Brain microvascular endothelial cell (primary cell): ENCODE measurements around the gene RNF146.

Experiments
- DNase-seq: peaks from one replicate; pipeline ENCODE4 v3.0.0-alpha.2; 2020
- H3K27ac ChIP-seq: fragments of 250-450 bp; sonication (Bioruptor Pico); 2 replicates; pipeline ENCODE4 v1.5.1; 2020; ENCODE audit warnings: mild to moderate bottlenecking, moderate library complexity
- H3K27me3 ChIP-seq: fragments of 250-450 bp; sonication (Bioruptor Pico); replicated peaks from 2 replicates; pipeline ENCODE4 v1.5.1; 2020; ENCODE audit warnings: mild to moderate bottlenecking
- H3K36me3 ChIP-seq: fragments of 250-450 bp; sonication (Bioruptor Pico); replicated peaks from 2 replicates; pipeline ENCODE4 v1.5.1; 2020; ENCODE audit warnings: mild to moderate bottlenecking
- H3K4me3 ChIP-seq: 2 replicates; pipeline ENCODE4 v1.5.1; 2011; ENCODE audit warnings: low read depth, mild to moderate bottlenecking, control low read depth, low read length, moderate library complexity
- CTCF ChIP-seq: IDR thresholded peaks from 2 replicates; pipeline ENCODE4 v1.5.1; 2011; ENCODE audit warnings: low read depth, mild to moderate bottlenecking, moderate library complexity, low read length, control low read depth, inconsistent platforms; ENCODE audit errors: missing control alignments
- in situ Hi-C: cut with HindIII; loops from 2 replicates; pipeline ENCODE4 v1.10.0; 2017; ENCODE audit warnings: low sequenced_read_pairs, low pct_ligation_motif_present

RNF146 gene

GRCh38 chr6:127266892-127267645 is 405 bp downstream of the RNF146 start:
- Histone ChIP-seq H3K27me3 (no peaks in the 10 kb centered on the region), H3K4me3 (peak overlapping the region; percentile 90), H3K36me3 (no peaks in the 10 kb centered on the region), H3K27ac (peak overlapping the region; percentile 93)
- peak; percentile 24 for DNase-seq
- no peak for TF ChIP-seq CTCF
- in situ Hi-C loops: no loop called here

GRCh38 chr6:127267646-127268625 is 1.3 kb downstream of the RNF146 start:
- DNase-seq: no peak

GRCh38 chr6:127272576-127272975 is 5.9 kb downstream of the RNF146 start:
- no peak for DNase-seq
- H3K36me3 ChIP-seq: no peaks in the 10 kb centered on the region
- no peaks in the 10 kb centered on the region for H3K27me3 ChIP-seq
- H3K4me3 ChIP-seq: no peak overlapping the region
- in situ Hi-C loops: no loop called here
- no peak overlapping the region for H3K27ac ChIP-seq
- no peak for TF ChIP-seq CTCF

More at GRCh38 chr6:127267646-127268625, 1.3 kb downstream of the RNF146 start:
- no peaks in the 10 kb centered on the region for H3K36me3 ChIP-seq
- in situ Hi-C loops: no loop called here
- H3K27ac ChIP-seq: peak overlapping the region; percentile 93
- no peaks in the 10 kb centered on the region for H3K27me3 ChIP-seq
- no peak for TF ChIP-seq CTCF
- peak overlapping the region; percentile 90 for H3K4me3 ChIP-seq

- TF ChIP-seq CTCF: no peak
- in situ Hi-C loops: no loop called here
- H3K4me3 ChIP-seq: no peak overlapping the region
- H3K27ac ChIP-seq: no peak overlapping the region
- DNase-seq: no peak
- H3K27me3 ChIP-seq: no peaks in the 10 kb centered on the region
- no peaks in the 10 kb centered on the region for H3K36me3 ChIP-seq
Observed at GRCh38 chr6:127273499-127273898, 6.8 kb downstream of the RNF146 start.

GRCh38 chr6:127276331-127276730 is 9.7 kb downstream of the RNF146 start:
- Histone ChIP-seq H3K27me3 (no peaks in the 10 kb centered on the region), H3K36me3 (peaks cover 2% of the 10 kb centered on the region), H3K4me3 (no peak overlapping the region), H3K27ac (no peak overlapping the region)
- in situ Hi-C loops: no loop called here
- no peak for TF ChIP-seq CTCF
- DNase-seq: no peak
